GM23338 (cell line): ENCODE measurements around the gene DLX3. TPM values are rescaled to one million over a fixed set of nuclear protein-coding genes. Genes with fewer than 3 reads are reported as not detected.

Experiments
- ATAC-seq: fragments of 200-7000 bp; cut with Tn5 transposase; 3 replicates; pipeline ENCODE4 v1.9.1; 2020
- DNase-seq: peaks from one replicate; pipeline ENCODE4 v3.0.0-alpha.2; 2015; ENCODE audit warnings: low spot score
- H2AFZ ChIP-seq: fragments of 200-600 bp; sonication (generic); 2 replicates; pipeline ENCODE4 v1.8.0; 2016; ENCODE audit warnings: antibody characterized with exemption, mild to moderate bottlenecking, moderate library complexity
- H3F3A ChIP-seq: fragments of 200-600 bp; sonication (generic); replicated peaks from 2 replicates; pipeline ENCODE4 v1.8.0; 2017; ENCODE audit warnings: antibody characterized with exemption, mixed run types, low read depth
- H3K27ac ChIP-seq: fragments of 200-600 bp; sonication (generic); 2 replicates; pipeline ENCODE4 v1.6.1; 2016; ENCODE audit warnings: low read depth
- H3K27me3 ChIP-seq: fragments of 200-600 bp; sonication (generic); 2 replicates; pipeline ENCODE4 v1.8.0; 2016; ENCODE audit warnings: mild to moderate bottlenecking, mixed run types, moderate library complexity; ENCODE audit not compliant: insufficient read depth
- H3K36me3 ChIP-seq: fragments of 200-600 bp; sonication (generic); 2 replicates; pipeline ENCODE4 v1.8.0; 2016; ENCODE audit warnings: mild to moderate bottlenecking; ENCODE audit not compliant: insufficient read depth
- H3K4me1 ChIP-seq: fragments of 200-600 bp; sonication (generic); 2 replicates; pipeline ENCODE4 v1.8.0; 2016; ENCODE audit warnings: mild to moderate bottlenecking, moderate library complexity; ENCODE audit not compliant: insufficient read depth
- H3K4me2 ChIP-seq: fragments of 200-600 bp; sonication (generic); 2 replicates; pipeline ENCODE4 v1.7.1; 2017; ENCODE audit warnings: mixed run types
- H3K4me3 ChIP-seq: fragments of 200-600 bp; sonication (generic); 2 replicates; pipeline ENCODE4 v1.6.1; 2016; ENCODE audit warnings: mixed run types
- H3K79me2 ChIP-seq: fragments of 200-600 bp; sonication (generic); replicated peaks from 2 replicates; pipeline ENCODE4 v1.8.0; 2017; ENCODE audit warnings: mild to moderate bottlenecking; ENCODE audit not compliant: insufficient read depth
- H3K9me2 ChIP-seq: fragments of 200-600 bp; sonication (generic); 2 replicates; pipeline ENCODE4 v1.8.0; 2017; ENCODE audit not compliant: insufficient read depth
- H4K20me1 ChIP-seq: fragments of 200-600 bp; sonication (generic); replicated peaks from 2 replicates; pipeline ENCODE4 v1.8.0; 2017; ENCODE audit warnings: mild to moderate bottlenecking; ENCODE audit not compliant: insufficient read depth
- H3K27ac Mint-ChIP-seq: 2 replicates; pipeline ENCODE4 v1.8.0; 2020; ENCODE audit warnings: inconsistent platforms, mild to moderate bottlenecking, moderate library complexity, mixed read lengths
- H3K27me3 Mint-ChIP-seq: 3 replicates; pipeline ENCODE4 v1.8.0; 2022; ENCODE audit warnings: low read depth, mild to moderate bottlenecking, moderate library complexity, mixed read lengths, inconsistent platforms; ENCODE audit not compliant: insufficient read depth, poor library complexity
- H3K36me3 Mint-ChIP-seq: 3 replicates; pipeline ENCODE4 v1.8.0; 2021; ENCODE audit warnings: low read depth, mild to moderate bottlenecking, inconsistent platforms, moderate library complexity, mixed read lengths
- H3K4me1 Mint-ChIP-seq: 3 replicates; pipeline ENCODE4 v1.8.0; 2020; ENCODE audit warnings: mild to moderate bottlenecking, inconsistent platforms, mixed read lengths
- H3K4me3 Mint-ChIP-seq: 3 replicates; pipeline ENCODE4 v1.8.0; 2021; ENCODE audit warnings: moderate library complexity, mild to moderate bottlenecking, inconsistent platforms, mixed read lengths
- H3K9me3 Mint-ChIP-seq: 3 replicates; pipeline ENCODE4 v1.8.0; 2020; ENCODE audit warnings: moderate library complexity, mild to moderate bottlenecking, inconsistent platforms, mixed read lengths
- CREB1 ChIP-seq: fragments of 250-450 bp; sonication (Bioruptor Pico); IDR thresholded peaks from 2 replicates; pipeline ENCODE4 v1.5.0; 2020; ENCODE audit warnings: low read depth, mild to moderate bottlenecking, moderate library complexity
- EZH2 ChIP-seq: fragments of 200-600 bp; sonication (generic); IDR thresholded peaks from one replicate; pipeline ENCODE4 v1.8.0; 2017; ENCODE audit warnings: antibody characterized with exemption, mild to moderate bottlenecking, low read depth; ENCODE audit not compliant: unreplicated experiment
- JUNB ChIP-seq: IDR thresholded peaks from one replicate; pipeline ENCODE4 v1.6.1; 2016; ENCODE audit warnings: antibody characterized with exemption; ENCODE audit not compliant: unreplicated experiment
- NANOG ChIP-seq: IDR thresholded peaks from 2 replicates; pipeline ENCODE4 v1.6.1; 2016; ENCODE audit warnings: antibody characterized with exemption, borderline replicate concordance
- POLR2AphosphoS5 ChIP-seq: IDR thresholded peaks from 2 replicates; pipeline ENCODE4 v1.6.1; 2016; ENCODE audit warnings: antibody characterized with exemption, low read depth
- STAT1 ChIP-seq: IDR thresholded peaks from one replicate; pipeline ENCODE4 v1.6.1; 2016; ENCODE audit warnings: antibody characterized with exemption; ENCODE audit not compliant: unreplicated experiment
- ZNF114 ChIP-seq: fragments of 250-450 bp; sonication (Bioruptor Pico); IDR thresholded peaks from 2 replicates; pipeline ENCODE4 v1.5.0; 2020; ENCODE audit warnings: mild to moderate bottlenecking, moderate library complexity
- polyA plus RNA-seq: library from polyadenylated mRNA; unstranded; fragments of >200 nt; fragmentation: Nextera tagmentation; extraction: Ambion mirVana; gene quantifications from 2 replicates; pipeline ENCODE4 v1.2.1, GENCODE V29; 2016
- total RNA-seq: library from RNA; depleted of rRNA; stranded (reverse); fragments of >200 nt; shearing (Covaris generic); gene quantifications from 2 replicates; pipeline ENCODE4 v1.2.3, GENCODE V29; 2014
- TF ChIP-seq, protein P1 (sequence below), 2 experiments: fragments of 200-600 bp in 1 of 2; sonication (generic) in 1 of 2; conservative IDR thresholded peaks; 2 replicates each; pipeline versions ENCODE4 v1.5.1 to v1.6.1; 2016 to 2017; ENCODE audit warnings: antibody characterized with exemption in 2 of 2, low read depth in 2 of 2, mild to moderate bottlenecking in 2 of 2, moderate library complexity in 1 of 2
- TF ChIP-seq, protein P2 (sequence below): IDR thresholded peaks from one replicate; pipeline ENCODE4 v1.6.1; 2018; ENCODE audit warnings: antibody characterized with exemption; ENCODE audit not compliant: unreplicated experiment
- TF ChIP-seq, protein P3 (sequence below): IDR thresholded peaks from 2 replicates; pipeline ENCODE4 v1.6.1; 2016; ENCODE audit warnings: antibody characterized with exemption

DLX3 gene
- total and polyA plus RNA-seq, 2 experiments from 2014 or later, result 0.14 to 0.27 TPM

DNA sequence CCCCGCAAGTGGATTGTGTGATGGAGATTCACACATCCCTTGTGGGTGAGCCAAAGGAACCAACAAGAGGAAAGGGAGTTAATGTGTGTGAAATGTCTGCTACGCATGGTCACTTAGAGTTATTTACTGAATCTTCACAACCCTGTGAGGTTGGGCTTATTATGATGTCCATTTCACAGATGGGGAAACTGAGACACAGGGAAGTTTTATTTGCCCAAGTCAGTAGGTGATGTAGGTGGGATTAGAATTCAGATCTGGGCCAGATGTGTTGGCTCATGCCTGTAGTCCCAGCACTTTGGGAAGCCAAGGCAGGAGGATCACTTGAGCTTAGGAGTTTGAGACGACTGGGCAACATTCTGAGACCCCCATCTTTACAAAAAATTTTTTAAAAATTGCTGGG is 37.7 kb downstream of the DLX3 start (continued):
- TF ChIP-seq JUNB (no peak), STAT1 (no peak)

DNA sequence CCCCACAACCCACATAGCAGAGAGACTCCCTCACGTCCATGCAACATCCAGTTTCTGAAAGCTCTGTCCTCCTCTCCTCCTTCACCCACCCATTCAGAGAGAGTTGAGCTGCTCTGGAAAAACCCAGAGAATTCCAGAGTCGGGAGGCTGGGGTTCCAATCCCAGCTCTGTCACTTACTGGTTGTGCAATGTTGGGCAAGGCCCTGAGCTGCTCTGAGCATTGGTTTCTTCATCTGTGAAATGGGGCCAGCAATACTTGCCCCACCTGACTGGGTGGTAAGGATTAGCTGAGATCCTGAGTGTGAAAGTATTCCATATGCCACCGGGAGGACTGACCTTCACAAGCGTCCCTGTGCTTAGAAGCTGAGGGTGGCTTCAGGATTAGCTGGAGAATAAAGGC is 38.2 kb downstream of the DLX3 start:
- Mint-ChIP-seq H3K27me3 (peaks cover 28% of the 10 kb centered on the region), H3K9me3 (no peaks in the 10 kb centered on the region), H3K27ac (no peak overlapping the region), H3K36me3 (no peaks in the 10 kb centered on the region), H3K4me1 (peaks cover 12% of the 10 kb centered on the region; the same call in 2 of the 3 replicates), H3K4me3 (no peak overlapping the region)
- no peak overlapping the region for H2AFZ ChIP-seq
- TF ChIP-seq ZNF114 (CRISPR knock-in tag) (no peak), NANOG (no peak), JUNB (no peak), POLR2AphosphoS5 (no peak)
- TF ChIP-seq, protein P1, sequence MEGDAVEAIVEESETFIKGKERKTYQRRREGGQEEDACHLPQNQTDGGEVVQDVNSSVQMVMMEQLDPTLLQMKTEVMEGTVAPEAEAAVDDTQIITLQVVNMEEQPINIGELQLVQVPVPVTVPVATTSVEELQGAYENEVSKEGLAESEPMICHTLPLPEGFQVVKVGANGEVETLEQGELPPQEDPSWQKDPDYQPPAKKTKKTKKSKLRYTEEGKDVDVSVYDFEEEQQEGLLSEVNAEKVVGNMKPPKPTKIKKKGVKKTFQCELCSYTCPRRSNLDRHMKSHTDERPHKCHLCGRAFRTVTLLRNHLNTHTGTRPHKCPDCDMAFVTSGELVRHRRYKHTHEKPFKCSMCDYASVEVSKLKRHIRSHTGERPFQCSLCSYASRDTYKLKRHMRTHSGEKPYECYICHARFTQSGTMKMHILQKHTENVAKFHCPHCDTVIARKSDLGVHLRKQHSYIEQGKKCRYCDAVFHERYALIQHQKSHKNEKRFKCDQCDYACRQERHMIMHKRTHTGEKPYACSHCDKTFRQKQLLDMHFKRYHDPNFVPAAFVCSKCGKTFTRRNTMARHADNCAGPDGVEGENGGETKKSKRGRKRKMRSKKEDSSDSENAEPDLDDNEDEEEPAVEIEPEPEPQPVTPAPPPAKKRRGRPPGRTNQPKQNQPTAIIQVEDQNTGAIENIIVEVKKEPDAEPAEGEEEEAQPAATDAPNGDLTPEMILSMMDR (conservative IDR thresholded peaks at IDR 0.05; ENCODE audit: low read depth in 2 of 2), result no peak
- TF ChIP-seq, protein P2, sequence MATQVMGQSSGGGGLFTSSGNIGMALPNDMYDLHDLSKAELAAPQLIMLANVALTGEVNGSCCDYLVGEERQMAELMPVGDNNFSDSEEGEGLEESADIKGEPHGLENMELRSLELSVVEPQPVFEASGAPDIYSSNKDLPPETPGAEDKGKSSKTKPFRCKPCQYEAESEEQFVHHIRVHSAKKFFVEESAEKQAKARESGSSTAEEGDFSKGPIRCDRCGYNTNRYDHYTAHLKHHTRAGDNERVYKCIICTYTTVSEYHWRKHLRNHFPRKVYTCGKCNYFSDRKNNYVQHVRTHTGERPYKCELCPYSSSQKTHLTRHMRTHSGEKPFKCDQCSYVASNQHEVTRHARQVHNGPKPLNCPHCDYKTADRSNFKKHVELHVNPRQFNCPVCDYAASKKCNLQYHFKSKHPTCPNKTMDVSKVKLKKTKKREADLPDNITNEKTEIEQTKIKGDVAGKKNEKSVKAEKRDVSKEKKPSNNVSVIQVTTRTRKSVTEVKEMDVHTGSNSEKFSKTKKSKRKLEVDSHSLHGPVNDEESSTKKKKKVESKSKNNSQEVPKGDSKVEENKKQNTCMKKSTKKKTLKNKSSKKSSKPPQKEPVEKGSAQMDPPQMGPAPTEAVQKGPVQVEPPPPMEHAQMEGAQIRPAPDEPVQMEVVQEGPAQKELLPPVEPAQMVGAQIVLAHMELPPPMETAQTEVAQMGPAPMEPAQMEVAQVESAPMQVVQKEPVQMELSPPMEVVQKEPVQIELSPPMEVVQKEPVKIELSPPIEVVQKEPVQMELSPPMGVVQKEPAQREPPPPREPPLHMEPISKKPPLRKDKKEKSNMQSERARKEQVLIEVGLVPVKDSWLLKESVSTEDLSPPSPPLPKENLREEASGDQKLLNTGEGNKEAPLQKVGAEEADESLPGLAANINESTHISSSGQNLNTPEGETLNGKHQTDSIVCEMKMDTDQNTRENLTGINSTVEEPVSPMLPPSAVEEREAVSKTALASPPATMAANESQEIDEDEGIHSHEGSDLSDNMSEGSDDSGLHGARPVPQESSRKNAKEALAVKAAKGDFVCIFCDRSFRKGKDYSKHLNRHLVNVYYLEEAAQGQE, result no peak
- no peaks in the 10 kb centered on the region for H3K9me2 ChIP-seq
- H3K27me3 ChIP-seq, result peaks cover 16% of the 10 kb centered on the region
- no peaks in the 10 kb centered on the region for H3K79me2 ChIP-seq
- no peak overlapping the region for H3K27ac ChIP-seq
- no peaks in the 10 kb centered on the region for H4K20me1 ChIP-seq
- no peak overlapping the region for H3K4me3 ChIP-seq
- no peaks in the 10 kb centered on the region for H3F3A ChIP-seq
- DNase-seq, result no peak
- ATAC-seq, result no peak
- H3K4me1 ChIP-seq, result no peaks in the 10 kb centered on the region; the same call in 1 of the 2 replicates
- no peak overlapping the region for H3K4me2 ChIP-seq
- no peaks in the 10 kb centered on the region for H3K36me3 ChIP-seq

DNA sequence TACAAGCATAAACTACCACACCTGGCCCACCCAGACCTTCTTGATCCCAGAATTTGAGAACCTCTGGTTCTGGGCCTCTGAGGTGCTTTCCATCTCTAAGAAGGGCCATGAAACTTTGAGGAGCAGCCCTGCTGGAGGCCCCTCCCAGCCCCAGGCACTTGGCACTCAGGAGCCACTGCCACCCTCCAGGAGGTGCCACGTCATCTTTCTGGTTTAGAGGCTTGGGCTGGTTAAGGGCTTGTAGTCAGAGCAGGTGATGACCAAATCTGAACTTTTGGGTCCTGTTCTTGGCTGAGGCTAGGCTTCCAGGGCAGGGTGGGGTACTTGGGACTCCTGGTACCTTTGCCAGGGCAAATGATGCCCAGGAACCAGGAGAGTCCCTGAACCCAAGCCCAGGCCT is 39.9 kb downstream of the DLX3 start:
- Mint-ChIP-seq H3K27me3 (peaks cover 22% of the 10 kb centered on the region), H3K9me3 (no peaks in the 10 kb centered on the region), H3K4me1 (peaks cover 12% of the 10 kb centered on the region; the same call in 2 of the 3 replicates), H3K4me3 (no peak overlapping the region), H3K27ac (no peak overlapping the region), H3K36me3 (no peaks in the 10 kb centered on the region)
- H3K36me3 ChIP-seq, result no peaks in the 10 kb centered on the region
- H3K9me2 ChIP-seq, result no peaks in the 10 kb centered on the region
- no peak for DNase-seq
- no peak for ATAC-seq
- no peaks in the 10 kb centered on the region for H3K79me2 ChIP-seq
- no peaks in the 10 kb centered on the region for H4K20me1 ChIP-seq
- peaks cover 3% of the 10 kb centered on the region; the same call in 1 of the 2 replicates for H3K27me3 ChIP-seq
- no peak overlapping the region for H3K4me3 ChIP-seq
- H3K27ac ChIP-seq, result no peak overlapping the region
- no peaks in the 10 kb centered on the region; the same call in 1 of the 2 replicates for H3K4me1 ChIP-seq
- no peak overlapping the region for H2AFZ ChIP-seq
- H3K4me2 ChIP-seq, result no peak overlapping the region
- no peaks in the 10 kb centered on the region for H3F3A ChIP-seq
- TF ChIP-seq CREB1 (no peak), EZH2 (no peak), POLR2AphosphoS5 (no peak), STAT1 (no peak)
- TF ChIP-seq, protein P2, result no peak
- TF ChIP-seq, protein P1 (conservative IDR thresholded peaks at IDR 0.05; ENCODE audit: low read depth in 2 of 2), result no peak
- TF ChIP-seq, protein P3, sequence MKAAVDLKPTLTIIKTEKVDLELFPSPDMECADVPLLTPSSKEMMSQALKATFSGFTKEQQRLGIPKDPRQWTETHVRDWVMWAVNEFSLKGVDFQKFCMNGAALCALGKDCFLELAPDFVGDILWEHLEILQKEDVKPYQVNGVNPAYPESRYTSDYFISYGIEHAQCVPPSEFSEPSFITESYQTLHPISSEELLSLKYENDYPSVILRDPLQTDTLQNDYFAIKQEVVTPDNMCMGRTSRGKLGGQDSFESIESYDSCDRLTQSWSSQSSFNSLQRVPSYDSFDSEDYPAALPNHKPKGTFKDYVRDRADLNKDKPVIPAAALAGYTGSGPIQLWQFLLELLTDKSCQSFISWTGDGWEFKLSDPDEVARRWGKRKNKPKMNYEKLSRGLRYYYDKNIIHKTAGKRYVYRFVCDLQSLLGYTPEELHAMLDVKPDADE, result no peak
